Measurements from ENCODE around the gene MYO1E. TPM values are rescaled to one million over a fixed set of nuclear protein-coding genes. Genes with fewer than 3 reads are reported as not detected.

MYO1E gene
- polyA plus RNA-seq, 1 experiment: 34.0 TPM

GRCh38 chr15:59385171-59385570, 12.5 kb upstream of the MYO1E start:
- CTCF ChIA-PET: interaction anchor here (1.2 kb wide), 1 partner anchor 24 kb away, joined by 5 read pairs; no protein-coding TSS in a partner anchor
- no peak overlapping the region for H3K4me3 ChIP-seq (ENCODE audit: low read depth, low read length)

GRCh38 chr15:59384507-59384906, 11.8 kb upstream of the MYO1E start:
- ChIA-PET POLR2A (no interaction called here), CTCF (interaction anchor here (1.2 kb wide), 1 partner anchor 25 kb away, joined by 5 read pairs; no protein-coding TSS in a partner anchor)
- TF ChIP-seq CTCF (IDR thresholded peaks at IDR 0.05; ENCODE audit: insufficient read depth, low read depth, low read length): no peak

More at GRCh38 chr15:59385171-59385570, 12.5 kb upstream of the MYO1E start:
- POLR2A ChIA-PET: no interaction called here
- no peak for DNase-seq (ENCODE audit: low read depth)
- Histone ChIP-seq H3K27me3 (ENCODE audit: control insufficient read depth, insufficient read depth, low read length) (no peaks in the 10 kb centered on the region), H3K36me3 (ENCODE audit: control insufficient read depth, insufficient read depth, low read length) (no peaks in the 10 kb centered on the region)
- TF ChIP-seq CTCF (IDR thresholded peaks at IDR 0.05; ENCODE audit: insufficient read depth, low read depth, low read length): no peak

GRCh38 chr15:59380902-59381610, 8.4 kb upstream of the MYO1E start:
- POLR2A ChIA-PET: no interaction called here
- no peaks in the 10 kb centered on the region for H3K27me3 ChIP-seq (ENCODE audit: control insufficient read depth, insufficient read depth, low read length)
- no peak overlapping the region for H3K4me3 ChIP-seq (ENCODE audit: low read depth, low read length)
- no peak for TF ChIP-seq CTCF (IDR thresholded peaks at IDR 0.05; ENCODE audit: insufficient read depth, low read depth, low read length)
- CTCF ChIA-PET: interaction anchor here (1.2 to 1.4 kb wide), 2 partner anchors 32 to 148 kb away, joined by 3 to 4 read pairs; no protein-coding TSS in a partner anchor
- no peaks in the 10 kb centered on the region for H3K36me3 ChIP-seq (ENCODE audit: control insufficient read depth, insufficient read depth, low read length)
- no peak for DNase-seq (ENCODE audit: low read depth)

More at GRCh38 chr15:59384507-59384906, 11.8 kb upstream of the MYO1E start:
- H3K36me3 ChIP-seq (ENCODE audit: control insufficient read depth, insufficient read depth, low read length): no peaks in the 10 kb centered on the region
- no peak overlapping the region for H3K4me3 ChIP-seq (ENCODE audit: low read depth, low read length)
- no peaks in the 10 kb centered on the region for H3K27me3 ChIP-seq (ENCODE audit: control insufficient read depth, insufficient read depth, low read length)
- no peak for DNase-seq (ENCODE audit: low read depth)

DNA sequence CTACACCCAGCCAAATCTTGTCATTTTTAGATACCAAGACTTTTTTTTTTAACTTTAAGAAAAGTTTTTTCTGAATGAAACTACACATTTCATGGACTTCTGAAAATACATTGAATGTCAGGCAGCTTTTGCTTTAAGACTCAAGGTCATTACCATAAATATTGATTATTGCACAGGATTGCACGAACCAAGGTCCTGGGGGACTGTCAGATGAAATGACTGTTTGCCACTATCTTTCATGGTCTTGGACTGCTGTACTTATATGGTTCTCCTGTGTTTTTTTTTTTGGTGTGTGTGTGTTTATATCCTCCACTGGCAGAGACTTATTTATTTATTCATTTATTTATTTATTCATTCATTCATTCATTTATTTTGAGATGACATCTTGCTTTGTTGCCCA, 6.9 kb upstream of the MYO1E start:
- CTCF ChIA-PET: interaction anchor here (1.2 kb wide), 1 partner anchor 30 kb away, joined by 3 read pairs; no protein-coding TSS in a partner anchor
- TF ChIP-seq CTCF (IDR thresholded peaks at IDR 0.05; ENCODE audit: insufficient read depth, low read depth, low read length): no peak

GRCh38 chr15:59378855-59379254, 6.2 kb upstream of the MYO1E start:
- Histone ChIP-seq H3K4me3 (ENCODE audit: low read depth, low read length) (no peak overlapping the region), H3K36me3 (ENCODE audit: control insufficient read depth, insufficient read depth, low read length) (no peaks in the 10 kb centered on the region), H3K27me3 (ENCODE audit: control insufficient read depth, insufficient read depth, low read length) (no peaks in the 10 kb centered on the region)
- no peak for TF ChIP-seq CTCF (IDR thresholded peaks at IDR 0.05; ENCODE audit: insufficient read depth, low read depth, low read length)
- CTCF ChIA-PET: no interaction called here
- POLR2A ChIA-PET: no interaction called here
- DNase-seq (ENCODE audit: low read depth): no peak

More for the DNA sequence above, 6.9 kb upstream of the MYO1E start:
- DNase-seq (ENCODE audit: low read depth): no peak
- H3K27me3 ChIP-seq (ENCODE audit: control insufficient read depth, insufficient read depth, low read length): no peaks in the 10 kb centered on the region
- H3K36me3 ChIP-seq (ENCODE audit: control insufficient read depth, insufficient read depth, low read length): no peaks in the 10 kb centered on the region
- H3K4me3 ChIP-seq (ENCODE audit: low read depth, low read length): no peak overlapping the region
- POLR2A ChIA-PET: no interaction called here

All from BJ (cell line).